IMR-90 (cell line): Measurements from ENCODE around the gene PKHD1. TPM values are rescaled to one million over a fixed set of nuclear protein-coding genes. Genes with fewer than 3 reads are reported as not detected.

ENCODE experiments used
- ATAC-seq: fragments of 200-7000 bp; cut with Tn5 transposase; 2 replicates; pipeline ENCODE4 v1.9.1; 2020; ENCODE audit warnings: low read depth, mild to moderate bottlenecking, moderate library complexity
- BruUV-seq: library from RNA; stranded (reverse); fragments of 400-500 nt; replicated peaks from 2 replicates; lab custom pipeline; 2021; lab: Mats Ljungman, UMichigan
- CTCF ChIA-PET: fragments of 300-600 bp; formaldehyde crosslinking; extraction: SDS; loops from one replicate; lab custom pipeline; 2021; ENCODE audit warnings: antibody characterized with exemption; lab: Yijun Ruan, JAX
- POLR2A ChIA-PET: fragments of 300-600 bp; sonication (Branson Sonifier 250); formaldehyde crosslinking; loops from one replicate; lab custom pipeline; 2022; ENCODE audit warnings: antibody characterized with exemption; ENCODE audit not compliant: unreplicated experiment; lab: Charles Lee
- DNase-seq: peaks from one replicate; pipeline ENCODE4 v3.0.0; 2013
- H2AFZ ChIP-seq: replicated peaks from 2 replicates; pipeline ENCODE3; 2013; ENCODE audit warnings: low read length, mild to moderate bottlenecking; ENCODE audit not compliant: poor library complexity
- H2AK5ac ChIP-seq: 2 replicates; pipeline ENCODE4 v1.6.1; 2013; ENCODE audit warnings: low read depth, low read length, inconsistent platforms
- H2AK9ac ChIP-seq: replicated peaks from 2 replicates; pipeline ENCODE3; 2013; ENCODE audit warnings: mild to moderate bottlenecking, low read depth, low read length, moderate library complexity; ENCODE audit not compliant: poor library complexity
- H2BK120ac ChIP-seq: 2 replicates; pipeline ENCODE4 v1.6.1; 2013; ENCODE audit warnings: low read depth, low read length, inconsistent platforms
- H2BK15ac ChIP-seq: 3 replicates; pipeline ENCODE4 v1.6.1; 2013; ENCODE audit warnings: low read depth, low read length, inconsistent platforms
- H2BK20ac ChIP-seq: 2 replicates; pipeline ENCODE4 v1.6.1; 2013; ENCODE audit warnings: low read depth, mild to moderate bottlenecking, inconsistent platforms, low read length, moderate library complexity
- H2BK5ac ChIP-seq: 2 replicates; pipeline ENCODE4 v1.6.1; 2013; ENCODE audit warnings: mild to moderate bottlenecking, low read depth, low read length, inconsistent platforms; ENCODE audit not compliant: poor library complexity, severe bottlenecking
- H3K14ac ChIP-seq: replicated peaks from 2 replicates; pipeline ENCODE4 v1.6.1; 2013; ENCODE audit warnings: low read depth, low read length, inconsistent platforms
- H3K18ac ChIP-seq: 2 replicates; pipeline ENCODE4 v1.6.1; 2013; ENCODE audit warnings: low read depth, low read length, control low read depth
- H3K23ac ChIP-seq: 2 replicates; pipeline ENCODE4 v1.6.1; 2013; ENCODE audit warnings: low read depth, low read length, inconsistent platforms
- H3K27ac ChIP-seq: 2 replicates; pipeline ENCODE4 v1.5.1; 2013; ENCODE audit warnings: mild to moderate bottlenecking, control low read depth, low read length; ENCODE audit not compliant: insufficient read depth
- H3K27me3 ChIP-seq: 2 replicates; pipeline ENCODE4 v1.6.1; 2013; ENCODE audit warnings: low read length; ENCODE audit not compliant: control insufficient read depth, insufficient read depth
- H3K36me3 ChIP-seq: 2 replicates; pipeline ENCODE4 v1.6.1; 2013; ENCODE audit warnings: low read length, mixed read lengths; ENCODE audit not compliant: control insufficient read depth, insufficient read depth
- H3K4ac ChIP-seq: 2 replicates; pipeline ENCODE4 v1.6.1; 2013; ENCODE audit warnings: low read depth, low read length, inconsistent platforms
- H3K4me1 ChIP-seq: 2 replicates; pipeline ENCODE4 v1.6.1; 2013; ENCODE audit warnings: low read length, mixed read lengths; ENCODE audit not compliant: control insufficient read depth, insufficient read depth
- H3K4me2 ChIP-seq: 2 replicates; pipeline ENCODE4 v1.6.1; 2013; ENCODE audit warnings: low read depth, mild to moderate bottlenecking, control low read depth, low read length, moderate library complexity
- H3K4me3 ChIP-seq: 2 replicates; pipeline ENCODE4 v1.5.1; 2013; ENCODE audit warnings: low read depth, mild to moderate bottlenecking, control low read depth, low read length, moderate library complexity; ENCODE audit not compliant: insufficient read depth
- H3K56ac ChIP-seq: 2 replicates; pipeline ENCODE4 v1.6.1; 2013; ENCODE audit warnings: low read length, inconsistent platforms; ENCODE audit not compliant: insufficient read depth; ENCODE audit errors: extremely low read depth
- H3K79me1 ChIP-seq, 2 experiments: 2 replicates each; pipeline ENCODE4 v1.6.1; 2013; ENCODE audit warnings: low read length in 2 of 2, inconsistent platforms in 1 of 2, low read depth in 1 of 2
- H3K9ac ChIP-seq: 2 replicates; pipeline ENCODE4 v1.6.1; 2013; ENCODE audit warnings: low read depth, low read length, control low read depth
- H3K9me1 ChIP-seq: 2 replicates; pipeline ENCODE4 v1.6.1; 2013; ENCODE audit warnings: low read length, inconsistent platforms; ENCODE audit not compliant: insufficient read depth
- H3K9me3 ChIP-seq: 2 replicates; pipeline ENCODE4 v1.6.1; 2013; ENCODE audit warnings: low read length; ENCODE audit not compliant: control insufficient read depth, insufficient read depth
- H4K20me1 ChIP-seq: 2 replicates; pipeline ENCODE4 v1.6.1; 2013; ENCODE audit warnings: low read length, inconsistent platforms; ENCODE audit not compliant: insufficient read depth
- H4K5ac ChIP-seq: 2 replicates; pipeline ENCODE4 v1.6.1; 2013; ENCODE audit warnings: mild to moderate bottlenecking, low read depth, low read length, control low read depth
- H4K8ac ChIP-seq, 2 experiments: 2 replicates each; pipeline ENCODE4 v1.6.1; 2013; ENCODE audit warnings: low read depth in 2 of 2, low read length in 2 of 2, control low read depth in 1 of 2, inconsistent platforms in 1 of 2
- H4K91ac ChIP-seq: 2 replicates; pipeline ENCODE4 v1.6.1; 2013; ENCODE audit warnings: low read depth, low read length, inconsistent platforms; ENCODE audit not compliant: insufficient read depth
- BHLHE40 ChIP-seq: fragments of 150-350 bp; IDR thresholded peaks from 2 replicates; pipeline ENCODE4 v1.6.1; 2016; ENCODE audit warnings: mild to moderate bottlenecking, low read depth, low read length
- CEBPB ChIP-seq: IDR thresholded peaks from 2 replicates; pipeline ENCODE4 v1.6.1; 2012; ENCODE audit warnings: low read depth, low read length, improper control_type of control experiment
- CHD1 ChIP-seq: IDR thresholded peaks from 2 replicates; pipeline ENCODE4 v1.6.1; 2012; ENCODE audit warnings: low read depth, low read length, improper control_type of control experiment
- ELK1 ChIP-seq: fragments of 150-350 bp; IDR thresholded peaks from 2 replicates; pipeline ENCODE4 v1.6.1; 2016; ENCODE audit warnings: low read depth, mild to moderate bottlenecking, low read length, moderate library complexity, borderline replicate concordance
- FOS ChIP-seq: fragments of 150-350 bp; IDR thresholded peaks from 2 replicates; pipeline ENCODE4 v1.6.1; 2016; ENCODE audit warnings: low read depth, low read length
- MAFK ChIP-seq: IDR thresholded peaks from 2 replicates; pipeline ENCODE4 v1.6.1; 2012; ENCODE audit warnings: low read depth, low read length, improper control_type of control experiment
- MAZ ChIP-seq: IDR thresholded peaks from 2 replicates; pipeline ENCODE4 v1.6.1; 2012; ENCODE audit warnings: low read depth, mild to moderate bottlenecking, low read length, improper control_type of control experiment, moderate library complexity, borderline replicate concordance
- NFE2L2 ChIP-seq: fragments of 150-350 bp; IDR thresholded peaks from 2 replicates; pipeline ENCODE4 v1.6.1; 2016; ENCODE audit warnings: low read depth, mild to moderate bottlenecking, low read length
- POLR2A ChIP-seq: IDR thresholded peaks from 2 replicates; pipeline ENCODE4 v1.6.1; 2012; ENCODE audit warnings: mild to moderate bottlenecking, low read depth, low read length
- RAD21 ChIP-seq: IDR thresholded peaks from 2 replicates; pipeline ENCODE4 v1.6.1; 2012; ENCODE audit warnings: low read length, improper control_type of control experiment
- RCOR1 ChIP-seq: IDR thresholded peaks from 2 replicates; pipeline ENCODE4 v1.6.1; 2012; ENCODE audit warnings: mild to moderate bottlenecking, low read length, improper control_type of control experiment; ENCODE audit not compliant: insufficient replicate concordance
- RFX5 ChIP-seq: IDR thresholded peaks from 2 replicates; pipeline ENCODE4 v1.8.0; 2012; ENCODE audit warnings: low read depth, mild to moderate bottlenecking, low read length, moderate library complexity
- SMC3 ChIP-seq: fragments of 150-350 bp; IDR thresholded peaks from 2 replicates; pipeline ENCODE4 v1.6.1; 2016; ENCODE audit warnings: low read depth, mild to moderate bottlenecking, antibody characterized with exemption, low read length, moderate library complexity
- WGBS, 2 experiments: methylation state at CpG; one replicate each; pipeline versions ENCODE4 v1.1.5 to v1.1.7; 2013; ENCODE audit warnings: missing lambda C conversion rate in 2 of 2; ENCODE audit not compliant: insufficient read length in 1 of 2; ENCODE audit errors: extremely low coverage in 2 of 2; 5-methylcytosine and 5-hydroxymethylcytosine counted together
- dilution Hi-C: fragments of 300-500 bp; cut with HindIII; formaldehyde crosslinking; loops from one replicate; pipeline ENCODE4 v1.14.3; 2018; ENCODE audit warnings: low sequenced_read_pairs; ENCODE audit not compliant: unreplicated experiment
- in situ Hi-C: fragments of 300-500 bp; cut with MboI; formaldehyde crosslinking; loops from 3 replicates; pipeline ENCODE4 v1.14.3; 2019; ENCODE audit warnings: low sequenced_read_pairs, inconsistent platforms, mixed read lengths
- intact Hi-C: fragments of 100-400 bp; cut with micrococcal nuclease; formaldehyde crosslinking; loops from 2 replicates; pipeline ENCODE4 v1.10.0; 2022
- polyA plus RNA-seq, 3 experiments: library from polyadenylated mRNA; depleted of rRNA; stranded (reverse); fragments of >200 nt; gene quantifications; 2 replicates each; pipeline ENCODE4 v1.2.3, GENCODE V29; 2012; ENCODE audit warnings: low replicate concordance in 1 of 3
- total RNA-seq: library from RNA; depleted of rRNA; stranded (reverse); fragments of >200 nt; gene quantifications from 2 replicates; pipeline ENCODE4 v1.2.3, GENCODE V29; 2012
- TF ChIP-seq, protein P1 (sequence below): conservative IDR thresholded peaks from 2 replicates; pipeline ENCODE4 v1.5.1; 2012; ENCODE audit warnings: mild to moderate bottlenecking, low read depth, low read length, improper control_type of control experiment
- TF ChIP-seq, protein P2 (sequence below): fragments of 150-350 bp; IDR thresholded peaks from 2 replicates; pipeline ENCODE4 v1.6.1; 2017; ENCODE audit warnings: mild to moderate bottlenecking, antibody characterized with exemption, low read length, low read depth

PKHD1 gene
- total and polyA plus RNA-seq, 2 of the 4 experiments (the other 2 are of a cell fraction): not detected

DNA sequence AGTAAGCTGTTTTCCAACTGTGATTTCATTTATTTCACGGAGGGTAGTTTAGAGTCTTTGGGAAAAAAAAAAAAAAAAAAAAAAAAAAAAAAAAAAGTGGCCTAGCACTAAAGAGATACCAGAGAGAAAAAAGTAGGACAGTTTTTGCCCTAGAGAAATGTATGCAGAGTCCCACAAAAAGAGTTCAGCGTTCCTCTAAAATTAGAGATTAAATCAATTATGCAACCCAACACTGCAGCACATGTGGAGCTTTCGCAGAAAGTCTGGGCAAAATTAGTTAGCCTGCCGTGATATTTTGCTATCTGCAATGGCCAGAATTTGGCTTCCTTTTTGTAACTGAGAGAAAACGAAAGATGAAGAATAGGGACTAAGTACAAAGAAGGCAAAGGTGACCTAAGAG lies 309.8 kb downstream of the PKHD1 start:
- no peak overlapping the region for H3K4me2 ChIP-seq
- no peaks in the 10 kb centered on the region for H3K27me3 ChIP-seq
- no TSS peak for BruUV-seq
- no peak overlapping the region for H3K56ac ChIP-seq
- no peak overlapping the region for H3K18ac ChIP-seq
- H4K20me1 ChIP-seq: no peaks in the 10 kb centered on the region
- H3K4me1 ChIP-seq: no peaks in the 10 kb centered on the region
- H2AFZ ChIP-seq: no peak overlapping the region
- H3K4ac ChIP-seq: no peak overlapping the region
- no peak overlapping the region for H4K91ac ChIP-seq
- H3K9ac ChIP-seq: no peak overlapping the region
- no peak overlapping the region for H4K8ac ChIP-seq
- H4K5ac ChIP-seq: no peak overlapping the region
- dilution Hi-C loops: no loop called here
- no peak overlapping the region for H2AK9ac ChIP-seq
- no peak for ATAC-seq
- in situ Hi-C loops: no loop called here
- intact Hi-C loops: no loop called here
- no peak for DNase-seq
- H3K14ac ChIP-seq: no peak overlapping the region
- H3K36me3 ChIP-seq: no peaks in the 10 kb centered on the region
- no peak overlapping the region for H2AK5ac ChIP-seq
- H2BK20ac ChIP-seq: no peak overlapping the region
- no peaks in the 10 kb centered on the region for H3K9me1 ChIP-seq
- H3K27ac ChIP-seq: no peak overlapping the region
- no peaks in the 10 kb centered on the region for H3K79me1 ChIP-seq
- ChIA-PET CTCF (interaction anchor here (1.3 kb wide), 1 partner anchor 12 kb away, joined by 4 read pairs; no protein-coding TSS in a partner anchor), POLR2A (no interaction called here)
- TF ChIP-seq MAZ: no peak
- no peak for TF ChIP-seq BHLHE40
- no peak for TF ChIP-seq SMC3
- no peak for TF ChIP-seq RCOR1
- no peak for TF ChIP-seq CHD1
- TF ChIP-seq POLR2A: no peak
- no peak for TF ChIP-seq CEBPB
- TF ChIP-seq MAFK: no peak
- TF ChIP-seq FOS: no peak
- TF ChIP-seq ELK1: no peak
- no peak for TF ChIP-seq RAD21
- no peak for TF ChIP-seq NFE2L2
- TF ChIP-seq, protein P1, sequence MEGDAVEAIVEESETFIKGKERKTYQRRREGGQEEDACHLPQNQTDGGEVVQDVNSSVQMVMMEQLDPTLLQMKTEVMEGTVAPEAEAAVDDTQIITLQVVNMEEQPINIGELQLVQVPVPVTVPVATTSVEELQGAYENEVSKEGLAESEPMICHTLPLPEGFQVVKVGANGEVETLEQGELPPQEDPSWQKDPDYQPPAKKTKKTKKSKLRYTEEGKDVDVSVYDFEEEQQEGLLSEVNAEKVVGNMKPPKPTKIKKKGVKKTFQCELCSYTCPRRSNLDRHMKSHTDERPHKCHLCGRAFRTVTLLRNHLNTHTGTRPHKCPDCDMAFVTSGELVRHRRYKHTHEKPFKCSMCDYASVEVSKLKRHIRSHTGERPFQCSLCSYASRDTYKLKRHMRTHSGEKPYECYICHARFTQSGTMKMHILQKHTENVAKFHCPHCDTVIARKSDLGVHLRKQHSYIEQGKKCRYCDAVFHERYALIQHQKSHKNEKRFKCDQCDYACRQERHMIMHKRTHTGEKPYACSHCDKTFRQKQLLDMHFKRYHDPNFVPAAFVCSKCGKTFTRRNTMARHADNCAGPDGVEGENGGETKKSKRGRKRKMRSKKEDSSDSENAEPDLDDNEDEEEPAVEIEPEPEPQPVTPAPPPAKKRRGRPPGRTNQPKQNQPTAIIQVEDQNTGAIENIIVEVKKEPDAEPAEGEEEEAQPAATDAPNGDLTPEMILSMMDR: no peak
- TF ChIP-seq, protein P2, sequence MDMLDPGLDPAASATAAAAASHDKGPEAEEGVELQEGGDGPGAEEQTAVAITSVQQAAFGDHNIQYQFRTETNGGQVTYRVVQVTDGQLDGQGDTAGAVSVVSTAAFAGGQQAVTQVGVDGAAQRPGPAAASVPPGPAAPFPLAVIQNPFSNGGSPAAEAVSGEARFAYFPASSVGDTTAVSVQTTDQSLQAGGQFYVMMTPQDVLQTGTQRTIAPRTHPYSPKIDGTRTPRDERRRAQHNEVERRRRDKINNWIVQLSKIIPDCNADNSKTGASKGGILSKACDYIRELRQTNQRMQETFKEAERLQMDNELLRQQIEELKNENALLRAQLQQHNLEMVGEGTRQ: no peak
- no peak for TF ChIP-seq RFX5
- H3K9me3 ChIP-seq: no peaks in the 10 kb centered on the region
- no peak overlapping the region for H3K4me3 ChIP-seq
- no CpG with 5 or more reads among the region's 5 CpGs for WGBS, 2 experiments
- no peak overlapping the region for H2BK120ac ChIP-seq
- H3K23ac ChIP-seq: no peak overlapping the region
- no peak overlapping the region for H2BK15ac ChIP-seq
- no peak overlapping the region for H2BK5ac ChIP-seq
